GM12874 (cell line): ENCODE results near the gene NAV3.

ENCODE experiments used
- TF ChIP-seq, protein P1 (sequence below): IDR thresholded peaks from 2 replicates; pipeline ENCODE4 v1.5.1; 2011; ENCODE audit warnings: low read depth, mild to moderate bottlenecking, control low read depth, low read length, moderate library complexity; ENCODE audit not compliant: insufficient read depth

Gene NAV3

GRCh38 chr12:77995436-77996167 is 164.9 kb downstream of the NAV3 start:
- TF ChIP-seq, protein P1, sequence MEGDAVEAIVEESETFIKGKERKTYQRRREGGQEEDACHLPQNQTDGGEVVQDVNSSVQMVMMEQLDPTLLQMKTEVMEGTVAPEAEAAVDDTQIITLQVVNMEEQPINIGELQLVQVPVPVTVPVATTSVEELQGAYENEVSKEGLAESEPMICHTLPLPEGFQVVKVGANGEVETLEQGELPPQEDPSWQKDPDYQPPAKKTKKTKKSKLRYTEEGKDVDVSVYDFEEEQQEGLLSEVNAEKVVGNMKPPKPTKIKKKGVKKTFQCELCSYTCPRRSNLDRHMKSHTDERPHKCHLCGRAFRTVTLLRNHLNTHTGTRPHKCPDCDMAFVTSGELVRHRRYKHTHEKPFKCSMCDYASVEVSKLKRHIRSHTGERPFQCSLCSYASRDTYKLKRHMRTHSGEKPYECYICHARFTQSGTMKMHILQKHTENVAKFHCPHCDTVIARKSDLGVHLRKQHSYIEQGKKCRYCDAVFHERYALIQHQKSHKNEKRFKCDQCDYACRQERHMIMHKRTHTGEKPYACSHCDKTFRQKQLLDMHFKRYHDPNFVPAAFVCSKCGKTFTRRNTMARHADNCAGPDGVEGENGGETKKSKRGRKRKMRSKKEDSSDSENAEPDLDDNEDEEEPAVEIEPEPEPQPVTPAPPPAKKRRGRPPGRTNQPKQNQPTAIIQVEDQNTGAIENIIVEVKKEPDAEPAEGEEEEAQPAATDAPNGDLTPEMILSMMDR = no peak

- TF ChIP-seq, protein P1 = no peak
Measured at GRCh38 chr12:77996670-77997069, 166.0 kb downstream of the NAV3 start.

- TF ChIP-seq, protein P1 = no peak
Measured at GRCh38 chr12:77998236-77998786, 167.6 kb downstream of the NAV3 start.

- TF ChIP-seq, protein P1 = no peak
Measured at GRCh38 chr12:77999074-77999715, 168.5 kb downstream of the NAV3 start.

GRCh38 chr12:78002878-78003277 is 172.2 kb downstream of the NAV3 start:
- TF ChIP-seq, protein P1 = no peak

DNA sequence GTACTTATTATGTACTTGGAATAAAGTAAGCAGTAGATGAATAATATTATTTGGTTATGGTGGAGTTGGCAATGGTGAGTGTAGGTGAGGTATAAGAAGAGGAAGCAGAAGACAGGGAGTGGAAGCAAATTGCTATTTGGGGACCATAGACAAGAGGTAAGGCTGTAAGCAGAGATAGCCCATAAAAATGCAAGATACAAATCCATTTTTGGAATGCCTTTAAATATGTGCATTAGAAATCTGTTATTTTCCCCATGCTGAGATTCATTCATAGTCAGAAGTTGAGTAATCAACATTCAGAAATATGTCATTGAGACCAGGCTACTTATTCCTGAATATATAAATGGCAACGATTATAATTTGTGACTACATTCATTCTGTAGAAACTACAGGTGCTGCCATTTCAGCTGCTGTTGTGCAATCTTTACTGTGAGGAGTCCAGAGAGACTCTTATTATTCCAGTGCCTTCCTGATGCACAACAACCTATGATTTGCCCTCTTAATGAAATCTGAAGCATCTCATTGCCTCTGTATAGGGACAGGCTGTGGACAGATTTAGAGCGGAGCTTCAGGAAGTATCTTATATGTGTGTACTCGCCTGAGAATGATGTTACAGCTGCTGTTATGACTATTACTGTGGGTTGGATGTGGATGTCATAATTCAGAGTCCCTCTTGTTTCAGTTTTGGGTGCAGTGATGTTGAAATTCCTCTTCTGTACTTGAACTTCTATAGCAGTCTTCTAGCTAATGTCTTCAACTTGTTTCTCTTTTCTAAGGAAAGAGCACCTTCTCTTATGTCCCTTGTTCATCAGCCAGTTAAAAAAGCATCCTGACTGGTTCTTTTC is 173.8 kb downstream of the NAV3 start:
- TF ChIP-seq, protein P1 = no peak

DNA sequence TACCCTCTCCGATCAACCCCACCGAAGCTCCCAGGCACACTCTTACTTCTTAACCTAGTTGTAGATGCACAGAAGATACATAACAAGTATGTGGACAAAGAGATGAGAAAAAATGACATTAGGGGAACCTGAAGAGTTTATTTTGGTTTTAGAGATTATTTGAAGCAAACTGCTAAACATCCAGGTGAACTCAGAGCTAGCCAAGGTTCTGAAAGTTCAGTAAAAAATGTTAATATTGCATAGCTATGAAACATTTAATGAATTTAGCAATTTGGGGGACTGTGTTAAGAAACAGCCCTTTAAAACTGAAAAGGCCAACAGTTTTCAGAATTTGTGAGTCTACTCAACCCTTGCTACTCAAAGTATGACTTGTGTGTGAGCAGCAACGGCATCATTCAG is 174.4 kb downstream of the NAV3 start:
- TF ChIP-seq, protein P1 = no peak
